GM19035 (cell line): ENCODE data around the gene RCOR1.
"Not testable (repeated sequence)": the region's sequence is repeated elsewhere in the genome, so short reads cannot be mapped to it uniquely, and the experiment has no call there.

Experiments used
- ATAC-seq: cut with Tn5 transposase; IDR thresholded peaks from one replicate; pipeline ENCODE4 v1.9.1; 2021; ENCODE audit not compliant: unreplicated experiment

Gene RCOR1

GRCh38 chr14:102591944-102592762 is at the start of gene RCOR1:
Gene RCOR1, plus strand, starts transcription at chr14:102592649. Its CDS starts 238 bp downstream, at chr14:102592887.
- peak; percentile 75 for ATAC-seq

- ATAC-seq = no peak
Observed at GRCh38 chr14:102544046-102544746, 48.3 kb upstream of the RCOR1 start.

GRCh38 chr14:102544747-102545460 is 47.5 kb upstream of the RCOR1 start:
- ATAC-seq = no peak

DNA sequence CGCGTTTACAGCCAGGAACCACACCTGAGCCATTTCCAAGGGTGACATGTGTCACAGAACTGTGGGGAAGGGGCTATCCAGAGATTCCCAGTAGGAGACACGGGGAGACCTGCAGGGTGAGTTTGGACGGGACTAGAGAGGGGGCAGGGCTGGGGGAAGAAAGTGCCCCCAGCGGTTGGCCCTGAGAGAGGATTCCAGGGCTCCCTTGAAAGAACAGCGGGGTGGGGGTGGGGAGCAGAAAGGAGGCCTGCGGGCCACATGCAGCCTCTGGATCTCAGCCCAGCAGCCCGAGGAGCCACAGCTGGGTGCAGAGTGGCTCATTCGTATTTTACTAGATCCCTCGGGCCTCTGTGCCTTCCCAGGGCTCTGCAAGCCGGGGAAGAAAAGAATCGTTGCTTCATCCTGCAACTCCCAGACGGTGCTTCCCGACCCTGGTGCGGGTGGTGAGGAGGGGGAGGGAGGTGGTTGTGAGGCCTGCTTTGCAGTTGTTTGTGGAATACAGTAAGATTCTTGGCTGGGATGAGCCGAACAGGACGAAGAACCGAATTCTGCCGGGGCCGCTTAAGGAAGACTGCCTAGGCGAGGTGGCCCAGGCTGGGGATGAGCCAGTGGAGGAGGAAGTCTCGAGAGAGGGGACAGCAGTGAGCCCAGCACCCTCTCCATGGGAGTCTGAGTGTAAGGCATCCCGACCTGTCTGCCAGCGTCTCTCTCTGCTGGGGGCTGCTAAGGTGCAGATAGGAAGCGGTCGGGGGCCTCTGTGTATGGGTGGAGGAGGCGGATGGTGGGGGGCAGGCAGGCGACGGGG is 46.8 kb upstream of the RCOR1 start:
- ATAC-seq = no peak

DNA sequence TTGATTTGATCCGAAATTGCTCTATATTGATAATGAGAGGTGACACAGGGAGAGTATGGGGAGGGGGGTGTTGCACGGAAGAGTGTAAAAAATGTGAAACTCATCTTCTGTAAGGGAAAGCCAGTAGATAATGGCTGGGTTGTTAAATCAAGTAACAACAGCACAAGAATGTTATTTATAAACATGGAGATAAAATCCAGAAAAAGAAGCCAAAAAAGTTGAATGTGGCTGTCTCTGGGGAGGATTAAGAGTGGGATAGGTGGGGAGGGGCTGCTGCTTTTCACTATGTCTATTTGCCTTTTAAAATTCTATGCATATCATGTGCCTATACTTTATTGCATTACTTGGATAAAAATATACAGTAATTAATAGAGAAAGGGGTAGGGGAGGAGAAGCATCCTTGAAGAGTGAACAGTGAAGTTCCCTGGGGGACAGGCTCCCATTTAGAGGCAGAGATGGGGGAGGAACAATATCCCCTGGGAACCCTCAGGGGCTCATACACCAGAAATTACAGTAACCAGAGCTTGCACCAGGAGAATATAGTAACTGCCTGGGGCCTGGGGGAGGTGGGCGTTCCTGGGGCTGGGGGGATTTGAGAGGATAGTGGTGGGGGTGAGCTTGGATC is 43.7 kb upstream of the RCOR1 start:
- no peak for ATAC-seq

DNA sequence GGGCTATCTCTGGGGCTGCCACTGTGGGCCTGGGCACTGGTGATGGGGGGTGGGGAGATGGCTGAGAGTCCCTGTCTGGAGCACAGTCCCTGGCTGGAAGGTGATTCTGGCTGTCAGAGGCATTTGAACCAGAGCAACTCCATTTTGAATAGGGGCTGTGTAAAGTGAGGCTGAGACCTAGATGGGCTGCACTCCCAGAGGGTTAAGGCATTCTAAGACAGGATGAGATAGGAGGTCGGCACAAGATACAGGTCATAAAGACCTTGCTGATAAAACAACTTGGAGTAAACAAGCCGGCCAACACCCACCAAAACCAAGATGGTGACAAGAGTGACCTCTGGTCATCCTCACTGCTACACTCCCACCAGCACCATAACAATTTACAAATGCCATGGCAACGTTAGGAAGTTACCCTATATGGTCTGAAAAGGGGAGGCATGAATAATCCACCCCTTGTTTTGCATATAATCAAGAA is 41.5 kb upstream of the RCOR1 start:
- not testable (repeated sequence) for ATAC-seq

DNA sequence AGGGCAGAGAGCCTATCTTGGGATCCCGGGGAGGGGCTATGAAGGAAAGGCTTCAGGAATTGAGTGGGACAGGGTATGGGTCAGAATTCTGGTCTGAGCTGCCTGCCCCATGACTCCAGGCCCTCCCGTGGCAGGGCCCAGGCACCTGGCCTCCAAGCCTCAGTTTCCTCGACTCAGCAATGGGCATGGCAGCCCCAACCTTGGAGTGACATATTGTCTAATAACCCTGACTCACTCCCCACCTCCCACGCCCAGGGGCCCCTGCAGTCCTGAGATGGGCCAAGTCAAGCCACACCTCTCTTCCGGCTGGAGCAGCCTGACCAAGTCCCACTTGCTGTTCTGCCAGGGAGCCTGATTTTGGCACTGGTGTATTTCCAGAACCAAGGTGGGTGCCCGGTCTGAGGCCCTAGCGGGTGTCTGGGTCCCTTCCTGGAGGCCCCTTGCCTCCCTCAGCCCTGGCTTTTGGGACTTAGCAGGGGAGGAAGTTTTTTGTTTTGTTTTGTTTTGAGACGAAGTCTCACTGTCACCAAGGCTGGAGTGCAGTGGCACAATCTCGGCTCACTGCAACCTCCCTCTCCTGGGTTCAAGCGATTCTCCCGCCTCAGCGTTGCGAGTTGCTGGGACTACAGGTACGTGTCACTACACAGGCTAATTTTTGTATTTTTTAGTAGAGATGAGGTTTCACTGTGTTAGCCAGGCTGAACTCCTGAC is 40.3 kb upstream of the RCOR1 start:
- ATAC-seq = no peak

GRCh38 chr14:102554821-102555819 is 37.3 kb upstream of the RCOR1 start:
- ATAC-seq = peak; percentile 59

DNA sequence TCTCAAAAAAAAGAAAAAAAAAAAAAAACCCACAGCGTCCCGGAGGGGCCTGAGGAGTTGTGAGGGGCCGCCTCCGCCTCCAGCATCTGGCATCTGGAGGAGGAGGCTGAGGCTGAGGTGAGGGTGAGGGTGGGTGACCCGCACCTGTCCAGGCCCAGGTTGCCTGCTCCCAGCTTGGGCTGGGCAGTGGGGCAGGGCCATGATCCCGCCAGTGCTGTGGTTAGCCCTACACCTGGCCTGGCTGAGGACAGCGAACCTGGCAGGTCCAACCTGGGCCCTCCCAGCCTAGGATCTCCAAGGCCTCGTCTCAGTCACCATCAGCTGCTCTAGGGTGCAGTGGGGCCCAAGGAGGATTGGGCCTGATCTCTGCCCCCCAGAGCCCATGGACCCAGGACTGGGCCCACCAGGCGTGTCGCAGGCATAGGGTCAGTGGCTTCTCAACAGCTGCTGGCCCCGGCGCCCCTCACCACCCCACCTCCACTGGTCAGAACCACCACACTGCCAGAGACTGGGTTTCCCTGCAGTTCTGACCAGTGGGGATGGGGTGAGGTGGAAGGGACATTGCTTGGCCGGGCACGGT is 36.3 kb upstream of the RCOR1 start:
- no peak for ATAC-seq

GRCh38 chr14:102557434-102558226 is 34.8 kb upstream of the RCOR1 start:
- ATAC-seq = no peak

- ATAC-seq = no peak
Observed at GRCh38 chr14:102558556-102558955, 33.9 kb upstream of the RCOR1 start.

GRCh38 chr14:102560458-102561261 is 31.8 kb upstream of the RCOR1 start:
- ATAC-seq = no peak

GRCh38 chr14:102565331-102565887 is 27.0 kb upstream of the RCOR1 start:
- no peak for ATAC-seq

DNA sequence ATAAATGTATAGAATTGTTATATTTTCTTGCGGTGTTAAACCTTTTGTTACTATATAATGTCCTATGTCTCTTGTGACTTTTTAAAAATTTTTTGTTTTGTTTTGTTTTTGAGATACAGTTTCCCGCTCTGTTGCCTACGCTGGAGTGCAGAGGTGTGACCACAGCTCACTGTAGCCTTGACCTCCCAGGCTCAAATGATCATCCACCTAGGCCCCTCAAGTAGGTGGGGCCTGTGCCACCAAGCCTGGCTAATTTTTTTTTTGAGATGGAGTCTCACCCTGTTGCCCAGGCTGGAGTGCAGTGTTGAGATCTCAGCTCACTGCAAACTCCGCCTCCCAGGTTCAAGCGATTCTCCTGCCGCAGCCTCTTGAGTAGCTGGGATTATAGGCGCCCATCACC is 26.5 kb upstream of the RCOR1 start:
- ATAC-seq = no peak

DNA sequence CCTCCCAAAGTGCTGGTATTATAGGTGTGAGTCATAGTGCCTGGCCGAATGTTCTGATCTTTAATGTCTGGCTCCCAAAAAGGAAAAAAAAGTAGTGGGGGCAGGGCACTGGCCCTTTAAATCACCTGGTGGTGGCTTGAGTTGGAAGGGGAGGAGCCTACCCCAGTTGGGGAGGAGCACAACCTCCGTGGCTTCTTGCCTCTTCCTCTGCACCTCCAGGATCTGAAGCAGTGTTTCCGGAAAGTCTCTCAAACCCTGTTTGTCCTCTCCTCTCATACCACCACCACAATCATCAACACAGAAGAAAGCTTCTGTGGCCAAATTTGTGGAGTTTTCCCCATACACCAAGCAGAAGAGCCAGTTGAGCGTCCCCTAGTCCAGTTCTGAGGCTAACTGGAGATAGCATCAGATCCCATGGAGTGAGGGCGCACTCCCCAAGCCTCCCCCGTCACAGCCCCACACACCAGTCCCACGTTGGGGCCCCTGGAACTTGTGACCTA is 24.3 kb upstream of the RCOR1 start:
- ATAC-seq = no peak
